ENCODE data around the gene PLA2G15.

PLA2G15 gene

DNA sequence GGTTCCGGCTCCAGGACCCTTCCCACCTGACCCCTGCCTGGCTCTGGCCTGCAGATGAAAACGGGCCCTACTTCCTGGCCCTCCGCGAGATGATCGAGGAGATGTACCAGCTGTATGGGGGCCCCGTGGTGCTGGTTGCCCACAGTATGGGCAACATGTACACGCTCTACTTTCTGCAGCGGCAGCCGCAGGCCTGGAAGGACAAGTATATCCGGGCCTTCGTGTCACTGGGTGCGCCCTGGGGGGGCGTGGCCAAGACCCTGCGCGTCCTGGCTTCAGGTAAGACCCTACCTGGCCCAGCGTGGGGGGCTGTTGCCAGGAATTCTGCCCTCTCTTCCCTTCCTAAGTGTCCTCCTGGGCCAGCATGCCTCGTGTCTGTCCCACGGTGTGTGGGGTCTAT, 10.5 kb downstream of the PLA2G15 start:
- DNase-seq = no peak

DNA sequence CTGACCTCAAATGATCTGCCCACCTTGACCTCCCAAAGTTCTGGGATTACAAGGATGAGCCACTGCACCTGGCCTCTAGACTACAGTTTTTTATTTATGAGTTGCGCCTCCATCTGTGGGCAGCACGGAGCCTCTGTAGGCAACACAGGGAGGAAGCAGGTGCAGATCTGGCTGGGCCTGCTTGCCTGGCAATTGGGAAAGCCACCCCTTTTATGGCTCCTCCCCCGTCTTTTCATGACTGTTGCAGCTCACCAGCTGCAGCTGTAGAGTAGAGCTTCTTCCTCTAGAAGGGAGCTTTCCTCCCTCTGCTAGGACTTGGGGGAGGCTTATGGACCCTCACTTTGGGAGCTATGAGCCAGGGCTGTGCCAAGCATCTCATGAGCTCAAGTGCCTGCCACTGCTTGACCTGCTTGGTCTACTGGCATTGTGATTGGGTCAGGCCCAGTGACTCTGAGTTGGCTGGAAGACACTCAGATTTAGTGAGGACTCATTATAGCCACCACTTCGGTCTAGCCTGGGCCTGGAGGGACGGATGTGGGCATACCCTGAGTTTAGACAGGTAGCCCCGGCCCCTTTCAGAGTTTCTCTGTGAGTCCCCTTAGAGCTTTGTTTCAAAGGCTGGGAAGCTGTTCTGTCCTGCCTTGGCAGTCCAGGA, 12.2 kb downstream of the PLA2G15 start:
- DNase-seq = peak; percentile 29

- peak; percentile 83 for DNase-seq
Measured at GRCh38 chr16:68257906-68258800, 13.0 kb downstream of the PLA2G15 start.

GRCh38 chr16:68259007-68259825, 14.0 kb downstream of the PLA2G15 start:
- peak; percentile 55 for DNase-seq

- no peak for DNase-seq
Measured at GRCh38 chr16:68263559-68264127, 18.5 kb downstream of the PLA2G15 start.

DNA sequence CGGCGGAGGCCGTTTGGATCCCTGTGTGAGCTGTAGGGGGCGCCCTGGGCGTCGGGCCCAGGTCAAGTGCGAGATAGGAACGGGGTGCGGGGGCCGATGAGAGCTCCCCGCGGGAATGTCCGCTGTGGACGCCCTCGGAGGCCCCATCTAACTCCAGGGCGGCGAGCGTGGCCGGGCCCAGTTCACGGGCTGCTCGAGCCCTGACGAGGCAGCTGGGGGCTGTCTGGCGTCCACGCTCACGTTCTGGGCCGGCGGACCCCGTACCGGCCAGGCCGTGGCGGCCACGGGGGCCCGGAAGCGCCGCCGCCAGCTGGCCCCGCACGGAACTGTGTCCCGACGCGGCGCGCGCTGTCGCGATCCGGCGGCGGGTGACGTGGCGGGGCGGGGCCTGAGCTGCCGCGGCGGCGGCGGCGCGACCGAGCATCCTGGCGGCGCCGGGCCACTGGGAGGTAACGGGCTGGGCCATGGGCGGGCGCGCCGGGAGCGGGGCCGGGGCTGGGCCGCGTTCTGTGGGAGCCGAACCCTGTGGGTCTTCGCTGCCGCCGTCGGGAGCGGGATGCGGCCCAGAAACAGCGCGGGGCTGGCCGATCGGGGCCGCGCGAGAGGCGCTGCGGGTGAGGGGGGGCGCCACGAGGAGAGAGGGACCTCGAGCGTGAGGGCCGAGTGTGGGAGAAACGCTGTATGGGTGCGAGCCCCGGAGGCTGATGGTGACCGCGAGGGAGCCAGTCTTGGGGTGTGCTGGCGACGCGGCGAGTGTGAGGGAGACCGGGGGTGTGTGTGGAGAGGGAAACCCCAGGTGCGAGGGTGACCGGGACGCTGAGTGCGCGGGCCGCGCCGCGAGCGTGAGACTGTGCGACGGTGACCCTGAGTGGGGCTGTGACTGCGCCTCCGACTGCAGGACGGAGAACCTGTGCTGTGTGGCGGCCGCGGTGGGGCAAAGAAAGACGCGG, 19.2 kb downstream of the PLA2G15 start, which contains the start of gene SLC7A6:
Gene SLC7A6 (plus strand): TSS at position 399 of the 950 bp plus-strand sequence. CDS start 10,201 bp downstream, outside the sequence.
- peak; percentile 84 for DNase-seq

DNA sequence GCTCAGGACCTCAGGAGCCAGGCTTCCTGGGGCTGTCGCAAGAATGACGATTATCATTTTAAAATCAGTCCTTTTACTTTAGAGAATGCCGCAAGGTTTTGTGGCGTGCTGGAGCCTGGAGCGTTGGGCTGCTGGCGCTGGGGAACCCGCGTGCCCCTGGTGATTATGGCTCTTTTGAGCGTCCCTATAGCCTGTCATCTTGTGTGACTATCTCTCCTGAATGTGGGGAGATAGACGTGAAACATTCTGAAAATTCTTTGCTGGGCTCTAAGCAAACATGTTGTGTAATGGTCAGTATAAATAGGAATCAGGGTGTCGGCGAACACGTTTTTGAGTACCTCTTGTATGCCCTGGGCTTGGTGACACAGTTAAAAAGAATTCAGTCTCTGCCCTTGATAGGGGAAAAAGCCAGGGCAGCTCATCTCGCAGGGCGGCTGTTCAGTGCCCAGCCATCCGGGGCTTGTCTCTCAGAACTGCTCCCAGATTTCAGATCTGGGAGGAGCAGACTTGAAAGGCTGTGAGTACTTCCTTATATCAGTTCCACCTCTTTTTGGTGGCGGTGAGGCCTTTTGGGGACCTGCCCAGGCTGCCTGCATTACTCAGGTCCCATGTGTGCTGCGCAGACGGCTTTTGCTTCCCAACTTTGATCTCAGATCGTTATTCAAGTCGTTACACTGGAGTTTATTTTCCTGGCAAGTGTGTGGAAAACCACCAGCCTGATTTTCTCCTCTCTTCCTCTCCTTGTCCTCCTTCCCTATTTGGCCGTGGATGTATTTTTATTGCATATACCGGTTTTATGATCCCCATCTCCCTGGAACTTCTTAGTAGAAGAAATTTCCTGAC, 20.1 kb downstream of the PLA2G15 start:
- peak; percentile 52 for DNase-seq

GRCh38 chr16:68267612-68268405, 22.6 kb downstream of the PLA2G15 start:
- no peak for DNase-seq

DNA sequence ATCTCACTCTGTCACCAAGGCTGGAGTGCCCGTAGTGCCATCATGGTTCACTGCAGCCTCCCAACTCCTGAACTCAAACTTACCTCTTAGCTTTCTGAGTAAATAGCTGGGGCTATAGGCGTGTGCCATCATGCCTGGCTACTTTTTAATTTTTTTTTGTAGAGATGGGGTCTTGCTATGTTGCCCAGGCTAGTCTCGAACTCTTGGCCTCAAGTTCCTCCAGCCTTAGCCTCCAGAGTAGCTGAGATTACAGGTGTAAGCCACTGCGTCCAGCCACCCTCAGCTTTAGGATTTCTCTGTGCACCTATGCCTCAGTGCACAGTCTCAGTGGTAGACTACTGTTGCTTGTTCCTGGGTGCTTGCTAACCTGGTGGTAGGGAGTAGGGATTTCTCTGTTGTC, 24.6 kb downstream of the PLA2G15 start:
- no peak for DNase-seq

- DNase-seq = no peak
Measured at GRCh38 chr16:68270353-68270752, 25.2 kb downstream of the PLA2G15 start.

DNA sequence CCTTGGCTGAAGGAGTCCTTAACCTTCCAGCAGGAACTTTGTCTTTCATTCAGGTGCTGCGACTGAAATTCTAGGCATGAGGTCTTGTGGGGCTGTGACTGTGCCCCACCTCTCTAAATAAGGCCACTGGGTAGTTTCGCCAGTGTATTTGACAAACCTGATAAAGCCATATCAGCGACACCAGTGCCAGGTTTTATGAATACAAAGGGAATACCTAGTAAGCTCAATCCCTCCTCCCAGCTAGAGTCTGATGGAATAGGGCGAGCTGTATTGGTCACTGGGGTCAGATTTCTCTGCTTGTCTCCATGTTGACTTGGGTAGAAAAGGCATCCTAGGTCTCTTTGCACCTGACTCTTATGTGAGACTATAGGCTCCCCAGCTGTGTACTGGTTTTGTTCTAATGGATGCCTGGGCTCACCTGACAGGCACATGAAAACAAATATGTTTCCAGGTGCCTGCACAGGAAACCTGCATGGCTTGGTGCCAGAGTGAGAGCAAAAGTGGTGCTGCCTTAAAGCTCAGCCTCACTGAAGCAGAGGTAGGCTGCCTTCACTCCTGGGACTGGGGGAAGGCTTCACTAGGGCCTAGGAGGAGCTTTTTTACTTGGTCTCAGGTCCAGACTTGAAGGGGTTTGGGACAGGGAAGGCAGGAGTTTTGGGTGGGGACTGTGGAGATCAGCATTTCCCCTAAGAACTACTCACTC, 27.5 kb downstream of the PLA2G15 start:
- no peak for DNase-seq

DNA sequence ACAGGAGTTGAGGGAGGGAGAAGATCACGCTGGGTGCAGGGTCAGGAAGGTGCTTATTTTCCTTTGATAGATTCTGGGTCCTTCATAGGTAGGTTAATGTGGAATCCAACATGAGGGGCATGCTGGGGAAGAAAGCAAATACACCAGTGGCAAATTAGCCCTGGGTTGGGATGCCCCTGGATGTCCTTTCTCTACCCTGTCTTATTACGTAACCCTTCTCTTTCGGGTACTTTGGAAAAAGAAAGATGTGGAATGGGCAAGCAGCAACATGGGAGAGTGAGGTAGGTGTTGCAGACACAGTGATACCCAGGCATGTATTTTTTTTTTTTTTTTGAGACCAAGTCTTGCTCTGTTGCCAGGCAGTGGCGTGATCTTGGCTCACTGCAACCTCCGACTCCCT, 28.3 kb downstream of the PLA2G15 start:
- DNase-seq = no peak

DNA sequence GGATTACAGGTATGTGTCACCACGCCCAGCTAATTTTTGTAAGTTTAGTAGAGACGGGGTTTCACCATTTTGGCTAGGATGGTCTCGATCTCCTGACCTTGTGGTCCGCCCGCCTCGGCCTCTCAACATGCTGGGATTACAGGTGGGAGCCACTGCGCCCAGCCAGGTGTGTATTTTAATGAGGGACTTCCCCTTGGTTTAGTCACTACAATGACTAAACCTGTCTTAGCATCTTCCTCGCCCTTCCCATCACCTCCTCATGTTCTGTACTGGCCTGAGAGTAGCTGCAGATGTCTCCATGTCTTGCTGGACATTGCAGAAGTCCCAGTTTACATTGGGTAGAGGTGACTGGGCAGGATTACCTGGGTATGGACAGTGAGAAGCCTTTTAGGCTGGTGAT, 28.7 kb downstream of the PLA2G15 start:
- no peak for DNase-seq

DNA sequence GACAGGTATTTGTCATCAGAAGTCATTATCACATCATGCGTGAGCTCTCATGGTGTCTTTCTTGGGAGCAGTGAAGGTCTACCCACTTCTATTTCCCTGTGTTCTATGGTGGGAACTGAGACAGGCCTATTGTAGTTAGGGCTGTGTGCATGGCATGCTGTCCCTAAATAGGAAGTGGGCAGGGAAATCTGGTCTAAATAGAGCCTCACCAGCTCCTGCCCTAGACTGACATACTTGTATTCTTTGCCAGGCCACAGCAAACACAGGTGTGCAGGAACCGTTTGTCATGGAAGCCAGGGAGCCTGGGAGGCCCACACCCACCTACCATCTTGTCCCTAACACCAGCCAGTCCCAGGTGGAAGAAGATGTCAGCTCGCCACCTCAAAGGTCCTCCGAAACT, 29.3 kb downstream of the PLA2G15 start:
- DNase-seq = no peak

- DNase-seq = no peak
Measured at GRCh38 chr16:68275611-68276191, 30.5 kb downstream of the PLA2G15 start.

GRCh38 chr16:68276223-68276622, 31.1 kb downstream of the PLA2G15 start:
- DNase-seq = no peak

DNA sequence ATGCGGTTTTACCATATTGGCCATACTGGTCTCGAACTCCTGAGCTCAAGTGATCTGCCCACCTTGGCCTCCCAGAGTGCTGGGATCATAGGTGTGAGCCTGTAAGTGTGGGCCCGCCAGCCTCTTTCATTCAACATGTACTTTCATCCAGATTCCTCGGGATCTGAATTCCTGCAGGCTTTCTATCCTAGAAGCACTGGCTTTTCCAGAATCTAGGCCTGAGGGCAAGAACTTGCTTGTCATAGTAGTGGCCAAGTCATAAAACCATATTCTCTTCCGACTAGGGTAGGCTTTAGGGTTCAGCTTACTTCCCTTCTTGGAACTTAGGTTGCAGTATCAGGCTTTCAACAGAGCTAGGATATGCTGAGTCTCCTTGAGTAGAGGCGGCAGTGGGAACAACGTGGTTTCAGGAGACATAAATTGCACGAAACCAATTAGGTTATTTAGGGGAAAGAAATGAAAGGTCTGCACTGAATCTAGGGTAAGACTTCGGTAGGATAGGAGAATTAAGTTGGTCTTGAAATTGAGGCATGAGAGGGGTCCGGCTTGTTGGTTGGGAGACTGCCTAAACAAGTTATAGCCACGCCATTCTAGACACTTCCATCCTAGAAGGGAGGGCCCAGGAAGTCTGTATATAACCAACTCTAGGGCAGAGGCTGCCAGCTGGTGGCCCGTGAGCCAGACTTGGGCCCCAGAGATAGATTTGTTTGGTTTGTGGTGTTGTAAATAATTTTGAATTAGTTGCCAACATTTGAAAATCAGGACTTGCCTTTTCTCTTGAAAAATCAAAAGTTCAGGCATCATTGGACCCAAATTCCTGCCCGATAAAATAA, 34.8 kb downstream of the PLA2G15 start:
- DNase-seq = peak; percentile 43

Data from inflammatory macrophage treated with lipopolysaccharide for 4 hours (primary cell).